ENCODE data around the gene HIP1R.
A peak's percentile ranks its signal among the peaks of the same experiment; 100 is the strongest.

Gene HIP1R

DNA sequence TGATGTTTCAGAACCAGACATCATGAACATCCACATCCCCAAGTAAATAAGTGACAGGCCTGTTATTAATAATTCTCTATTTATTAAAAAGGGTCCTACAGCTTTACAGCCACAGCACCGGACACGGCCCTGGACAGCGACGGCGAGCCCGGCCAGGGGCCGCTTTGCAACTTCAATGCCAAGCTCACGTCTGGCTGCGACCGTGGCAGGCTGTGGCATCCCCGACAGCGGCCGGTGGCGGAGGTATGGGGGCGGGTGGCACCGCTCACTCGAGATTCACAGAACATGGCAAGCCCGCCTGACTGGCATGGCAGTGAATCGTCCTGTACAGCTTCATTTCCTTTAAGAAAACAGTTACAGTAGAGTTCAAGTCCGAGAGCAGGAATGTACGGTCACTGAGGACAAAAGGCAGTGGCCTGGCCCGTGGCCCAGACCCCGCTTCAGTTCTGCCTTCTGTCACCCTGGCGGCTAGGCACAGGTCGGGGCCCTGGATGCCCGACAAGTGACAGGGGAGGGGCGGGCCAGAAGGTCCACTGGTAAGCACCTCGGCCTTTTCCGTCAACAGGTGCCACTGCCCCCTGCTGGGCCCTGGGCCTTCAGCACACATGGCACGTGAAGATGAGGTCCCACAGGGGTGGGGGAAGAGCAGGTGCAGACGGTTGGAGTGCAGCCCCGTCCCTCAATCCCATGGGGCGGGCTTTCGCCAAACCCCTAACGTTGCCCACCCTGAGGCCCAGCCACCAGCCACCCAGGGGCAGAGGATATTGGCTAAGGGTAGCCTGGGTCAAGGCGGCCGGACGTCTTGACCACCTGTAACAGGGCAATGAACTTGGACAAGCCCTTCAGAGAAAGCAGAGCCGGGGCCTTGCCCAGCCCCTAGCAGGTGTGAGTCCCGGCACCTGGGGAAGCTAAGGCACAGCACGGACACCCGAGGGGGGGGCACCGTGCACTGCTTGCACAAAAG lies 30.3 kb downstream of the HIP1R start:
- ATAC-seq = peak; percentile 56
- TF ChIP-seq ZNF70 (CRISPR knock-in tag; IDR thresholded peaks at IDR 0.05) = no peak
- TF ChIP-seq, protein P1, sequence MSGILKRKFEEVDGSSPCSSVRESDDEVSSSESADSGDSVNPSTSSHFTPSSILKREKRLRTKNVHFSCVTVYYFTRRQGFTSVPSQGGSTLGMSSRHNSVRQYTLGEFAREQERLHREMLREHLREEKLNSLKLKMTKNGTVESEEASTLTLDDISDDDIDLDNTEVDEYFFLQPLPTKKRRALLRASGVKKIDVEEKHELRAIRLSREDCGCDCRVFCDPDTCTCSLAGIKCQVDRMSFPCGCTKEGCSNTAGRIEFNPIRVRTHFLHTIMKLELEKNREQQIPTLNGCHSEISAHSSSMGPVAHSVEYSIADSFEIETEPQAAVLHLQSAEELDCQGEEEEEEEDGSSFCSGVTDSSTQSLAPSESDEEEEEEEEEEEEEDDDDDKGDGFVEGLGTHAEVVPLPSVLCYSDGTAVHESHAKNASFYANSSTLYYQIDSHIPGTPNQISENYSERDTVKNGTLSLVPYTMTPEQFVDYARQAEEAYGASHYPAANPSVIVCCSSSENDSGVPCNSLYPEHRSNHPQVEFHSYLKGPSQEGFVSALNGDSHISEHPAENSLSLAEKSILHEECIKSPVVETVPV (CRISPR knock-in tag; IDR thresholded peaks at IDR 0.05) = no peak
- TF ChIP-seq ISL1 (CRISPR knock-in tag; IDR thresholded peaks at IDR 0.05) = no peak
- no peak for TF ChIP-seq OSR1 (CRISPR knock-in tag; IDR thresholded peaks at IDR 0.05)
- no peak for TF ChIP-seq ZNF8 (CRISPR knock-in tag; IDR thresholded peaks at IDR 0.05)
- no peak for TF ChIP-seq PPARA (CRISPR knock-in tag; IDR thresholded peaks at IDR 0.05; ENCODE audit: borderline replicate concordance)
- TF ChIP-seq, protein P2, sequence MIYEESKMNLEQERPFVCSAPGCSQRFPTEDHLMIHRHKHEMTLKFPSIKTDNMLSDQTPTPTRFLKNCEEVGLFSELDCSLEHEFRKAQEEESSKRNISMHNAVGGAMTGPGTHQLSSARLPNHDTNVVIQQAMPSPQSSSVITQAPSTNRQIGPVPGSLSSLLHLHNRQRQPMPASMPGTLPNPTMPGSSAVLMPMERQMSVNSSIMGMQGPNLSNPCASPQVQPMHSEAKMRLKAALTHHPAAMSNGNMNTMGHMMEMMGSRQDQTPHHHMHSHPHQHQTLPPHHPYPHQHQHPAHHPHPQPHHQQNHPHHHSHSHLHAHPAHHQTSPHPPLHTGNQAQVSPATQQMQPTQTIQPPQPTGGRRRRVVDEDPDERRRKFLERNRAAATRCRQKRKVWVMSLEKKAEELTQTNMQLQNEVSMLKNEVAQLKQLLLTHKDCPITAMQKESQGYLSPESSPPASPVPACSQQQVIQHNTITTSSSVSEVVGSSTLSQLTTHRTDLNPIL (CRISPR knock-in tag; IDR thresholded peaks at IDR 0.05; ENCODE audit: low read depth) = no peak
- TF ChIP-seq ESRRG (CRISPR knock-in tag; IDR thresholded peaks at IDR 0.05) = no peak
- TF ChIP-seq ZC3H10 (CRISPR knock-in tag; IDR thresholded peaks at IDR 0.05) = no peak
- TF ChIP-seq GLIS3 (CRISPR knock-in tag; IDR thresholded peaks at IDR 0.05) = no peak
- TF ChIP-seq SNAI2 (CRISPR knock-in tag; IDR thresholded peaks at IDR 0.05) = no peak
- no peak for TF ChIP-seq ZNF565 (CRISPR knock-in tag; conservative IDR thresholded peaks at IDR 0.05; ENCODE audit: low read depth)

DNA sequence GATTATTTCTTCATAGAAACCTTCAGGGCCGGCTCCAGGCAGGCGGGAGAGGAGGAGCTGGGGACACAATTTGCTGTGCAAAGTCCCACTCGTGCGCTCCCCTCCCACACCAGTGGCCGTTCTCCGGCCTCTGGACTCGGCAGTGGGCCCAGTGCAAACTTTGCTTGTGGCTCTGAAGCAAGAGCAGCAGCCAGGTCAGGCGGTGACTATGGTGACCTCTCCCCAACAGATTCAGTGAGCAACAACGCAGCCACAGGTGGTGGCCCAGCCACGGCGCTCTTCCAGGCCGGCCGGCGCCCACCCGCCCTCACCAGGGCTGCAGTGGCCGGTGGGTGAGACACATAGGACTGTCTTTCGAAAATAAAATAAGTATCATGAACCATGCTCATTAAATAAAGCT lies 31.1 kb downstream of the HIP1R start:
- TF ChIP-seq ARNTL (CRISPR knock-in tag; IDR thresholded peaks at IDR 0.05; ENCODE audit: borderline replicate concordance, low read depth) = no peak
- TF ChIP-seq GLIS3 (CRISPR knock-in tag; IDR thresholded peaks at IDR 0.05) = no peak
- TF ChIP-seq ZFP3 (CRISPR knock-in tag; IDR thresholded peaks at IDR 0.05) = no peak
- TF ChIP-seq CSDC2 (CRISPR knock-in tag; IDR thresholded peaks at IDR 0.05) = no peak
- TF ChIP-seq BACH2 (CRISPR knock-in tag; IDR thresholded peaks at IDR 0.05; ENCODE audit: borderline replicate concordance) = no peak
- TF ChIP-seq, protein P2 (CRISPR knock-in tag; IDR thresholded peaks at IDR 0.05; ENCODE audit: low read depth) = no peak
- no peak for TF ChIP-seq TOX (CRISPR knock-in tag; IDR thresholded peaks at IDR 0.05; ENCODE audit: borderline replicate concordance)
- TF ChIP-seq ZC3H10 (CRISPR knock-in tag; IDR thresholded peaks at IDR 0.05) = no peak
- TF ChIP-seq OSR1 (CRISPR knock-in tag; IDR thresholded peaks at IDR 0.05) = no peak
- TF ChIP-seq ZNF565 (CRISPR knock-in tag; conservative IDR thresholded peaks at IDR 0.05; ENCODE audit: low read depth) = no peak
- TF ChIP-seq ZNF70 (CRISPR knock-in tag; IDR thresholded peaks at IDR 0.05) = no peak
- no peak for ATAC-seq

DNA sequence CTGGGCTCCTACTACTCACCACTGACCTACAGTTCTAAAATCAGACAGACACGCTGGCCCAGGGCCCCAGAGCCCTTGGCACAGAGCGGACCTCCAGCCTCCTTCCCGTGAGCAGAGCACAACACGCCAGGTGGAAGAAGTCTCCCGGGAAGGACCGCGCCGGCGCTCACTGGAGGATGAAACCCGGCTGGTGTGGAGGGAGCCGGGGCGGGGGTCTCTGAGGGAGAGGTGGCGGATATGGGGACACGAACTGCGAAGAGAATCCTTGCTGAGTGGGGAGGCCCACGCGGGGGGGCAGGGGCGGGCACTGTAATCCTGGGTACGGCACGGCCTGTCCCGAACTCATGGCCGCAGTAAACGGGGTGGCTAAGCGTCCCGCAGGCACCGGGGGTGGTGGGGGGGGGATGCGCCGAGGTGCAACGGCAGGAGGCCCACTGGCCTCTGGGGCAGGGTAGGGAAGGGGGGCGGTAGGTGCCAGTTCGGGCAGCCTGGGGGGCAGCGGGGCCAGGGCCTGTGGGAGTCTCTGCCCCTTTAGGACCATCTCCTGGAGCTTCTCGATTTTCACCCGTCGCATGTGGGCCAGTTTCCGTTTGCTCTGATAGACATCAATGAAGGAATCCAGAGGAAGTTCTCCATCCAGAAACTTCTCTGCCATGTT lies 31.8 kb downstream of the HIP1R start:
- TF ChIP-seq ZNF565 (CRISPR knock-in tag; conservative IDR thresholded peaks at IDR 0.05; ENCODE audit: low read depth) = no peak
- TF ChIP-seq, protein P3, sequence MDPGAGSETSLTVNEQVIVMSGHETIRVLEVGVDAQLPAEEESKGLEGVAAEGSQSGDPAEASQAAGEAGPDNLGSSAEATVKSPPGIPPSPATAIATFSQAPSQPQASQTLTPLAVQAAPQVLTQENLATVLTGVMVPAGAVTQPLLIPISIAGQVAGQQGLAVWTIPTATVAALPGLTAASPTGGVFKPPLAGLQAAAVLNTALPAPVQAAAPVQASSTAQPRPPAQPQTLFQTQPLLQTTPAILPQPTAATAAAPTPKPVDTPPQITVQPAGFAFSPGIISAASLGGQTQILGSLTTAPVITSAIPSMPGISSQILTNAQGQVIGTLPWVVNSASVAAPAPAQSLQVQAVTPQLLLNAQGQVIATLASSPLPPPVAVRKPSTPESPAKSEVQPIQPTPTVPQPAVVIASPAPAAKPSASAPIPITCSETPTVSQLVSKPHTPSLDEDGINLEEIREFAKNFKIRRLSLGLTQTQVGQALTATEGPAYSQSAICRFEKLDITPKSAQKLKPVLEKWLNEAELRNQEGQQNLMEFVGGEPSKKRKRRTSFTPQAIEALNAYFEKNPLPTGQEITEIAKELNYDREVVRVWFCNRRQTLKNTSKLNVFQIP (CRISPR knock-in tag; IDR thresholded peaks at IDR 0.05; ENCODE audit: borderline replicate concordance, low read depth) = no peak
- no peak for TF ChIP-seq PPARA (CRISPR knock-in tag; IDR thresholded peaks at IDR 0.05; ENCODE audit: borderline replicate concordance)
- no peak for TF ChIP-seq OSR1 (CRISPR knock-in tag; IDR thresholded peaks at IDR 0.05)
- no peak for TF ChIP-seq TCF4 (CRISPR knock-in tag; IDR thresholded peaks at IDR 0.05; ENCODE audit: borderline replicate concordance)
- no peak for TF ChIP-seq ZNF70 (CRISPR knock-in tag; IDR thresholded peaks at IDR 0.05)
- TF ChIP-seq ARNTL (CRISPR knock-in tag; IDR thresholded peaks at IDR 0.05; ENCODE audit: borderline replicate concordance, low read depth) = no peak
- no peak for TF ChIP-seq ZNF8 (CRISPR knock-in tag; IDR thresholded peaks at IDR 0.05)
- TF ChIP-seq, protein P2 (CRISPR knock-in tag; IDR thresholded peaks at IDR 0.05; ENCODE audit: low read depth) = no peak
- no peak for TF ChIP-seq ZFP3 (CRISPR knock-in tag; IDR thresholded peaks at IDR 0.05)
- TF ChIP-seq RARB (CRISPR knock-in tag; IDR thresholded peaks at IDR 0.05) = no peak
- no peak for ATAC-seq
